ENCODE results near the gene DGKI.

The DGKI gene

GRCh38 chr7:137635874-137636273 is 210.9 kb downstream of the DGKI start:
- Histone ChIP-seq H3K27me3 (ENCODE audit: low read depth, low read length) (no peaks in the 10 kb centered on the region), H2AFZ (ENCODE audit: low read depth, low read length) (no peak overlapping the region), H3K9me3 (ENCODE audit: insufficient read depth, low read length) (no peaks in the 10 kb centered on the region), H4K20me1 (ENCODE audit: insufficient read depth, low read length) (no peaks in the 10 kb centered on the region), H3K4me2 (ENCODE audit: low read length) (no peak overlapping the region), H3K36me3 (replicated peaks; ENCODE audit: low read depth, low read length) (no peaks in the 10 kb centered on the region), H3K79me2 (ENCODE audit: low read length) (no peaks in the 10 kb centered on the region), H3K4me1 (ENCODE audit: low read length) (no peaks in the 10 kb centered on the region), H3K9ac (ENCODE audit: low read length) (no peak overlapping the region), H3K4me3 (ENCODE audit: low read length) (no peak overlapping the region), H3K27ac (ENCODE audit: low read length) (no peak overlapping the region)
- no peak for TF ChIP-seq EZH2phosphoT487 (IDR thresholded peaks at IDR 0.05; ENCODE audit: low read depth)
- TF ChIP-seq CTCF (IDR thresholded peaks at IDR 0.05; ENCODE audit: low read depth, low read length): no peak

- Histone ChIP-seq H4K20me1 (ENCODE audit: insufficient read depth, low read length) (no peaks in the 10 kb centered on the region), H2AFZ (ENCODE audit: low read depth, low read length) (no peak overlapping the region), H3K79me2 (ENCODE audit: low read length) (no peaks in the 10 kb centered on the region), H3K36me3 (replicated peaks; ENCODE audit: low read depth, low read length) (no peaks in the 10 kb centered on the region), H3K27ac (ENCODE audit: low read length) (no peak overlapping the region), H3K4me2 (ENCODE audit: low read length) (no peak overlapping the region), H3K9ac (ENCODE audit: low read length) (no peak overlapping the region), H3K27me3 (ENCODE audit: low read depth, low read length) (no peaks in the 10 kb centered on the region), H3K4me1 (ENCODE audit: low read length) (no peaks in the 10 kb centered on the region), H3K9me3 (ENCODE audit: insufficient read depth, low read length) (no peaks in the 10 kb centered on the region), H3K4me3 (ENCODE audit: low read length) (no peak overlapping the region)
- no peak for TF ChIP-seq CTCF (IDR thresholded peaks at IDR 0.05; ENCODE audit: low read depth, low read length)
- no peak for TF ChIP-seq EZH2phosphoT487 (IDR thresholded peaks at IDR 0.05; ENCODE audit: low read depth)
Measured at GRCh38 chr7:137635132-137635531, 211.6 kb downstream of the DGKI start.

GRCh38 chr7:137634356-137634755 is 212.4 kb downstream of the DGKI start:
- Histone ChIP-seq H3K4me2 (ENCODE audit: low read length) (no peak overlapping the region), H3K36me3 (replicated peaks; ENCODE audit: low read depth, low read length) (no peaks in the 10 kb centered on the region), H3K27ac (ENCODE audit: low read length) (no peak overlapping the region), H4K20me1 (ENCODE audit: insufficient read depth, low read length) (no peaks in the 10 kb centered on the region), H3K27me3 (ENCODE audit: low read depth, low read length) (0 out of 2 replicates have a peak, but pooled peaks cover 3% of the 10 kb centered on the region), H3K79me2 (ENCODE audit: low read length) (no peaks in the 10 kb centered on the region), H3K9ac (ENCODE audit: low read length) (no peak overlapping the region), H2AFZ (ENCODE audit: low read depth, low read length) (no peak overlapping the region), H3K4me3 (ENCODE audit: low read length) (no peak overlapping the region), H3K9me3 (ENCODE audit: insufficient read depth, low read length) (no peaks in the 10 kb centered on the region), H3K4me1 (ENCODE audit: low read length) (no peaks in the 10 kb centered on the region)
- no peak for TF ChIP-seq CTCF (IDR thresholded peaks at IDR 0.05; ENCODE audit: low read depth, low read length)
- TF ChIP-seq EZH2phosphoT487 (IDR thresholded peaks at IDR 0.05; ENCODE audit: low read depth): no peak

- Histone ChIP-seq H3K4me2 (ENCODE audit: low read length) (no peak overlapping the region), H3K79me2 (ENCODE audit: low read length) (no peaks in the 10 kb centered on the region), H3K9ac (ENCODE audit: low read length) (no peak overlapping the region), H3K36me3 (replicated peaks; ENCODE audit: low read depth, low read length) (no peaks in the 10 kb centered on the region), H3K4me1 (ENCODE audit: low read length) (no peaks in the 10 kb centered on the region), H4K20me1 (ENCODE audit: insufficient read depth, low read length) (no peaks in the 10 kb centered on the region), H3K9me3 (ENCODE audit: insufficient read depth, low read length) (no peaks in the 10 kb centered on the region), H2AFZ (ENCODE audit: low read depth, low read length) (no peak overlapping the region), H3K27me3 (ENCODE audit: low read depth, low read length) (0 out of 2 replicates have a peak, but pooled peaks cover 4% of the 10 kb centered on the region), H3K4me3 (ENCODE audit: low read length) (no peak overlapping the region), H3K27ac (ENCODE audit: low read length) (no peak overlapping the region)
- no peak for TF ChIP-seq EZH2phosphoT487 (IDR thresholded peaks at IDR 0.05; ENCODE audit: low read depth)
- TF ChIP-seq CTCF (IDR thresholded peaks at IDR 0.05; ENCODE audit: low read depth, low read length): no peak
Measured at GRCh38 chr7:137633133-137633532, 213.6 kb downstream of the DGKI start.
